Measurements from ENCODE around the gene SMTNL2. TPM values are rescaled to one million over a fixed set of nuclear protein-coding genes. Genes with fewer than 3 reads are reported as not detected.

Gene SMTNL2
- total RNA-seq, 2 experiments from 2014 or later, result not detected

GRCh38 chr17:4540687-4541327 is 43.5 kb upstream of the SMTNL2 start:
- no peaks in the 10 kb centered on the region for H3K4me1 Mint-ChIP-seq
- H3K9me3 Mint-ChIP-seq, result no peaks in the 10 kb centered on the region
- no peak overlapping the region for H3K4me3 Mint-ChIP-seq
- H3K27ac Mint-ChIP-seq, result no peak overlapping the region
- ChIA-PET POLR2A (no interaction called here), CTCF (interaction anchor here (1.2 kb wide), 1 partner anchor 120 kb away, joined by 3 read pairs; no protein-coding TSS in a partner anchor)
- DNase-seq, result no peak
- H3K27me3 Mint-ChIP-seq, result no peaks in the 10 kb centered on the region
- peaks cover 15% of the 10 kb centered on the region for H3K36me3 Mint-ChIP-seq (ENCODE audit: low read depth)

DNA sequence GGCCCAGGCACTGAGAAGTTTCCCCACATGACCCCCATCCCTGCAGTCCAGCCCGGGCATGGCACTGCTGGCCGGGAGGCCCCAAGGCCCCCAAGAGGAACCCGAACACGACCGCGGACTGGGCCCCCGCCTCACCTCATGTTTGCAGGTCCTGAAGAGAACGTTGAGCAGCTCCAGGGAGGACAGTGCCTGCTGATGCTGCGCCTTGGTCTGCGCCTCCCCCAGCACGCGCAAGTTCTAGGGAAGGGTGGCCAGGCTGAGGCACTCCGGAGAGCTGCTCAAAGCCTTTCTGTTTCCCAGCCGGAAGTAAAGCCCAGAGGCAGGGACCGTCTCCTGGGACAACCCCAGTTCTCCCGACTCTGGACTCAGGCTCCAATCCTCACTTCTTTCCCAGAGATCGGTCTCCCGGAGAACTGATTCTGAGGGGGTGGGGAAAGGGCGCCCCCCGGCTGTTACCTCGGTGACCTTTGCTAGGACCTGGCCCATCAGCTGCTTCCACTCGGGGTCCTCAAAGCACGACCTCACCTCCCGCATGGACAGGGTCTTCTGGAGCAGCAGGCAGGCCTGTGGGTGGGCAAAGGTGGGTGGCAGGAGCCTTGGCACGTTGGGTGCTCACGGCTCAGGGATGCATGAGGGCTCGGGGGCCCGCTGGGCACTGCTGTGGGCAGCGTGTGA is 42.9 kb upstream of the SMTNL2 start:
- CTCF ChIA-PET, result no interaction called here
- Mint-ChIP-seq H3K27ac (no peak overlapping the region), H3K9me3 (no peaks in the 10 kb centered on the region), H3K27me3 (no peaks in the 10 kb centered on the region), H3K4me3 (no peak overlapping the region), H3K4me1 (no peaks in the 10 kb centered on the region), H3K36me3 (ENCODE audit: low read depth) (peaks cover 15% of the 10 kb centered on the region)
- POLR2A ChIA-PET, result no interaction called here
- no peak for DNase-seq

GRCh38 chr17:4542003-4542725 is 42.2 kb upstream of the SMTNL2 start:
- no peaks in the 10 kb centered on the region for H3K27me3 Mint-ChIP-seq
- H3K36me3 Mint-ChIP-seq (ENCODE audit: low read depth), result peaks cover 21% of the 10 kb centered on the region
- H3K27ac Mint-ChIP-seq, result no peak overlapping the region
- no peak overlapping the region for H3K4me3 Mint-ChIP-seq
- H3K4me1 Mint-ChIP-seq, result no peaks in the 10 kb centered on the region
- no peaks in the 10 kb centered on the region for H3K9me3 Mint-ChIP-seq
- DNase-seq, result no peak
- POLR2A ChIA-PET, result no interaction called here
- CTCF ChIA-PET, result no interaction called here

DNA sequence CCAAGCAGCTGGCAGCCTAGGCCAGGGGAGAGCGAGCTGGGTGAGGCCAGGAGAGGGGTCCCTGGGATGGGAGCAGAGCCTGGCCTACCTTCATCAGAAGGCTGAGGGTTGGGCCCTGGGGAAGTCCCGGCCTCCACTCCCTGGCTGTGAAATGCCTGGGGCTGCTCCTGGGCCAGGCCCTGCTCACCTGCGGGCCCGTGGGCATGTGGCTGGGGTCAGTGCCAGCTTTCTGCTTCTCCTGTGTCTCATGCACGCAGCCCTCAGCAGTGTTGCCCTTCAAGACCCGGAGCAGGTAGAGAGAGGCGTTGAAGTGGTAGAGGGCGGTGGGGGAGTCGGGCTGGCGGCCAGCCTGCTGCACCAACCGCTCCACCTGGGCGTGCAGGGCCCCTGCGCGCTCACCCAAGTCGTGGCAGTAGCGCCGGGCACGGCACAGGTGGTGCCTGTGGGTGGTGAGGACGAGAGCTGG is 41.6 kb upstream of the SMTNL2 start:
- Mint-ChIP-seq H3K27ac (no peak overlapping the region), H3K4me1 (no peaks in the 10 kb centered on the region), H3K27me3 (no peaks in the 10 kb centered on the region), H3K9me3 (no peaks in the 10 kb centered on the region), H3K36me3 (ENCODE audit: low read depth) (peaks cover 23% of the 10 kb centered on the region), H3K4me3 (no peak overlapping the region)
- POLR2A ChIA-PET, result no interaction called here
- CTCF ChIA-PET, result no interaction called here
- no peak for DNase-seq

- H3K36me3 Mint-ChIP-seq (ENCODE audit: low read depth), result peaks cover 25% of the 10 kb centered on the region
- H3K27me3 Mint-ChIP-seq, result no peaks in the 10 kb centered on the region
- POLR2A ChIA-PET, result interaction anchor here (1.2 kb wide), 1 partner anchor 11 kb away, joined by 3 read pairs; no protein-coding TSS in a partner anchor
Observed at GRCh38 chr17:4543557-4544026, 40.7 kb upstream of the SMTNL2 start.

GRCh38 chr17:4544135-4544950 is 40.0 kb upstream of the SMTNL2 start:
- no peak for DNase-seq
- Mint-ChIP-seq H3K36me3 (ENCODE audit: low read depth) (peaks cover 28% of the 10 kb centered on the region), H3K4me3 (no peak overlapping the region), H3K27me3 (no peaks in the 10 kb centered on the region), H3K4me1 (no peaks in the 10 kb centered on the region), H3K9me3 (no peaks in the 10 kb centered on the region), H3K27ac (no peak overlapping the region)
- CTCF ChIA-PET, result no interaction called here
- POLR2A ChIA-PET, result interaction anchor here (1.0 to 1.2 kb wide), 2 partner anchors 10 to 11 kb away, joined by 3 read pairs; partner anchors contain the start of gene MYBBP1A

More at GRCh38 chr17:4543557-4544026, 40.7 kb upstream of the SMTNL2 start:
- H3K4me1 Mint-ChIP-seq, result no peaks in the 10 kb centered on the region
- no peaks in the 10 kb centered on the region for H3K9me3 Mint-ChIP-seq
- DNase-seq, result no peak
- CTCF ChIA-PET, result no interaction called here
- no peak overlapping the region for H3K4me3 Mint-ChIP-seq
- no peak overlapping the region for H3K27ac Mint-ChIP-seq

- Mint-ChIP-seq H3K27ac (no peak overlapping the region), H3K27me3 (no peaks in the 10 kb centered on the region), H3K9me3 (no peaks in the 10 kb centered on the region), H3K36me3 (ENCODE audit: low read depth) (peaks cover 24% of the 10 kb centered on the region), H3K4me3 (no peak overlapping the region), H3K4me1 (no peaks in the 10 kb centered on the region)
- ChIA-PET POLR2A (interaction anchor here (1.0 kb wide), 1 partner anchor 10 kb away, joined by 3 read pairs; the partner anchor contains the start of gene MYBBP1A), CTCF (no interaction called here)
- no peak for DNase-seq
Observed at GRCh38 chr17:4544951-4545216, 39.4 kb upstream of the SMTNL2 start.

DNA sequence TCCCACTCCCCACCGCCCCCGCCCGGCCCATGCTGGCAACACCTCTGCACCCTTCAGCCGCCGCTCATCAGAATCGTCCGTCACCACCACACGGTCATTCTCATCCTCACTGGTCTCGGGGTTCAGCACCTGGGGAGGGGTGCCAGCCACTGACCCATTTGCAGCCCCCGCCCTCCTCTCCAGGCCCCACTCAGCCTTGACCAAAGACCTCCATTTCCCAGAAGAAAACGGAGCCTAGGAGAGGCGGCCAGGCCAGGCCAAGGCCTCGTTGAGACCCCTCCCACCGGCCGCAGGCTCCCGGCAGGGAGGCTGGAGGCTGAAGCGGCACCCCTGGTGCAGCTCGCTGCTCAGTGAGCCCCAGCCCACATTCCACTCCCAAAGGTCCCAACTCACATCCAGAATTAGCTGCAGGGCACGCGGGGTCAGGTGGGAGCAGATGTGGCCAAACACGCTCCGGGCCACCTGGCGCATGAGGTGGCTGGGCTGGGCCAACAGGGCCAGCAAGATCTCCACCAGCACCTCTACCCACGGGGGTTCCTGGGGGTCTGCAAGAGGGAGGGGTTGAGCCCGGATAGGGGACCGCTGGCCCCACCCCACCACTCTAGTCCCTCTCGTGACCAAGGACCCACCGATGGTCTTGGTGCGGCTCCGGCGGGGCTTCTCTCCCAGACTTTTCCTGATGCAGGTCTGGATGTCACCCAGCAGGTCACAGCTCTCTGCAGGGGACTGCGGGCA is 38.9 kb upstream of the SMTNL2 start:
- CTCF ChIA-PET, result no interaction called here
- Mint-ChIP-seq H3K4me1 (no peaks in the 10 kb centered on the region), H3K36me3 (ENCODE audit: low read depth) (peaks cover 26% of the 10 kb centered on the region), H3K4me3 (no peak overlapping the region), H3K27me3 (no peaks in the 10 kb centered on the region), H3K27ac (no peak overlapping the region), H3K9me3 (no peaks in the 10 kb centered on the region)
- POLR2A ChIA-PET, result interaction anchor here (1.0 kb wide), 1 partner anchor 10 kb away, joined by 3 read pairs; the partner anchor contains the start of gene MYBBP1A
- no peak for DNase-seq

DNA sequence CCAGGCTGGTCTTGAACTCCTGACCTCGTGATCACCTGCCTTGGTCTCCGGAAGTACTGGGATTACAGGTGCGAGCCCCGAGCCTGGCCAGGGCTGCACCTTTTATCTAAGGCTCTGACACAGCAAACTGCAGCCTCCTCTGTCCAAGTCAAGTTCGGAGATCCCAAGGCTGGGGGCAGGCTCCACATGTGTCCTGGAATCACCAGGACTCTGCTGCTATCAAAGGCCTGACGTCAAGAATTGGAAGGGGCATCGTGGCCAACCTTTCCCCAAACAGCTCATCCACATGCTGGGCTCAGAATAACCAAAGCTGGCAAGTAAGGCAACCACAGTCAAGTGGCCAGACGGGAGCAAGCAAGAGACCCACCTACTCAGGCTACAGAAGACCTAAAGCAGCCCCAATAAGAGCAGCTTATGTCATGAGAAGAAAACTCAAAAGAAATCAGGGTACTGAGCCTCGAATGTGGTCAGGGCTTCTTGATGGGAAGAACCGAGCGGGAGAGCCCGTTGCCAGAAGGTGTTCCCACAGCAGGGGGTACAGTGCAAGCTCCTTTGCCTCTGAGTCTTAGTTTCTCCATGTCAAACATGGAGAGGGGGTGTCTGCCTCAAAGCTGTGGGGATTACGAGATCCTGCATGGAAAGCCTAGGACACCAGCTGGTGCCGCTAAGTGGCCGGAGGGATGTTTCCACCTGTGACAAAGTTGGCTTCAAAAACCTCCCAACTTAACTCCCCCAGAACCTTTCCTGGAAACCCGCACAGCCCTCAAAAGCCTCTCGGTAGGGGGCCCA is 37.0 kb upstream of the SMTNL2 start:
- Mint-ChIP-seq H3K4me3 (no peak overlapping the region), H3K27ac (no peak overlapping the region), H3K36me3 (ENCODE audit: low read depth) (peaks cover 34% of the 10 kb centered on the region), H3K27me3 (no peaks in the 10 kb centered on the region), H3K4me1 (no peaks in the 10 kb centered on the region), H3K9me3 (no peaks in the 10 kb centered on the region)
- ChIA-PET POLR2A (no interaction called here), CTCF (no interaction called here)
- DNase-seq, result no peak

GRCh38 chr17:4548061-4548461 is 36.3 kb upstream of the SMTNL2 start:
- CTCF ChIA-PET, result no interaction called here
- Mint-ChIP-seq H3K27ac (no peak overlapping the region), H3K9me3 (no peaks in the 10 kb centered on the region), H3K4me1 (no peaks in the 10 kb centered on the region), H3K36me3 (ENCODE audit: low read depth) (peaks cover 31% of the 10 kb centered on the region), H3K27me3 (no peaks in the 10 kb centered on the region), H3K4me3 (no peak overlapping the region)
- DNase-seq, result no peak
- POLR2A ChIA-PET, result no interaction called here

DNA sequence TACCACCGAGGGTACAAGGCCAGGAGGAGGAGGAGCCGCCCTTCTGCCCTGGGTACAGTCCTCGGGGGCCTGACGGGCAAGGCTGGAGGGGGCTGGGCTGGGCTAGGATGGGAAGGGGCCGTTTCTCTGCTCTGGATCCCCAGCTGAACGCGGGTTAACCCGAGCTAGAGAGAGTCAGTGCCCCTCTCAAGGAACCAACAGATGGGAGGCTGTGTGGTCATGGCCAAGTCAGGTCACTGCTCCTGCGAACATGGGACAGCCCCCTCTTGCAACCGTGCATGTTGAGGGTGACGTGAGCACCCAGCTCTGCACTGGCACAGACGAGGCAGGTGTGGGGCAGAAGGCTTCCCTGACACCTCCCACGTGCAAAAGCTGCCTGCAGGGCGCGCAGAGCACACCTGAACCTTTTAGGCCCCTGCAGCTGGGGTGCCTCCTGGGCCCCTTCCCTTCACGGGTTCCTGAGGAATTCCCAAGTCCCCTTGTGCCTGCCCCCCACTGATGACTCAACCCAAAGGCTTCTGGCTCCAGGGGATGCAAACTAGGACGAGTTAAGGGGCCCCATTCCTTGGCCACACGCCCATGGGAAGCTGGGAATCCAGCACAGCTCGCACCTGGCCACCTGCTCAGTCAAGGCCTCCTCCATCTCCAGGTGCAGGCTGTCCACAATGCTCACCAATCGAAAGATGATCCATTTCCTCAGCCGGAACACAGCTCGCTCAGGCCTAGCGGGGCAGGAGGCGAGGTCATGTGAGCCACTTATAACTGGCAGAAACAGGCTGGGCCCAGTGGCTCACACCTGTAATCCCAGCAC is 35.4 kb upstream of the SMTNL2 start:
- no peaks in the 10 kb centered on the region for H3K9me3 Mint-ChIP-seq
- no peak overlapping the region for H3K4me3 Mint-ChIP-seq
- H3K36me3 Mint-ChIP-seq (ENCODE audit: low read depth), result peaks cover 32% of the 10 kb centered on the region
- H3K27me3 Mint-ChIP-seq, result no peaks in the 10 kb centered on the region
- DNase-seq, result no peak
- H3K4me1 Mint-ChIP-seq, result peaks cover 4% of the 10 kb centered on the region
- no peak overlapping the region for H3K27ac Mint-ChIP-seq
- POLR2A ChIA-PET, result no interaction called here
- CTCF ChIA-PET, result no interaction called here

Data from activated CD4-positive, alpha-beta memory T cell treated with anti-CD3 and anti-CD28 coated beads, Interleukin-2, amount 10 ng/mL, durations not matched to agents 7 days and 5 days (primary cell).